Lower leg skin (tissue), 3 donors: Measurements from ENCODE around the gene NDUFAF3.

Experiments used
- POLR2A ChIP-seq, 2 donors: fragments of 450-650 bp; IDR thresholded peaks; one replicate each; pipeline ENCODE4 v1.6.1; 2016 to 2017; ENCODE audit warnings: antibody characterized with exemption in 2 of 2, mild to moderate bottlenecking in 1 of 2, moderate library complexity in 1 of 2
- TF ChIP-seq, protein P1 (sequence below), 3 donors: fragments of 450-650 bp; IDR thresholded peaks; one replicate each; pipeline ENCODE4 v1.5.1; 2016; ENCODE audit warnings: antibody characterized with exemption in 3 of 3, mild to moderate bottlenecking in 3 of 3, moderate library complexity in 2 of 3

DNA sequence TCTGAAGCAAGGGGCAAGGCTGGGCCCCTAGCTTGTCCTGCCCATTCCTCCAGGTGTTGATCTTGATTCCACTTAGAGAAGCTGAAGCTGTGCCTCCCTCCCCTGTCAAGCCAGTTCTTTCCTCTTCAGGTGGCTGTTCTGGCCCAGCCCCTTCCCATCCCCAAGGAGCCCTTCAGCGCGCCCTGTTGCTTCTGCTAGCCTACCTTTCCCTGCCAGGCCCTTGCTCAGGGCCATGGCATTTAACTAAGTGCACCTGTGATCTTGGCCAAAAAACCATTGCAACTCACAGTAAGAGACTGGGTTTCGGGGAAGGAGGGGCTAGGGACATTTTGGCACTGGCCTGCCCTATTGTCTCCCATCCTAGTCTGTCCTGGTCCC lies 16.6 kb upstream of the NDUFAF3 start:
- TF ChIP-seq, protein P1, sequence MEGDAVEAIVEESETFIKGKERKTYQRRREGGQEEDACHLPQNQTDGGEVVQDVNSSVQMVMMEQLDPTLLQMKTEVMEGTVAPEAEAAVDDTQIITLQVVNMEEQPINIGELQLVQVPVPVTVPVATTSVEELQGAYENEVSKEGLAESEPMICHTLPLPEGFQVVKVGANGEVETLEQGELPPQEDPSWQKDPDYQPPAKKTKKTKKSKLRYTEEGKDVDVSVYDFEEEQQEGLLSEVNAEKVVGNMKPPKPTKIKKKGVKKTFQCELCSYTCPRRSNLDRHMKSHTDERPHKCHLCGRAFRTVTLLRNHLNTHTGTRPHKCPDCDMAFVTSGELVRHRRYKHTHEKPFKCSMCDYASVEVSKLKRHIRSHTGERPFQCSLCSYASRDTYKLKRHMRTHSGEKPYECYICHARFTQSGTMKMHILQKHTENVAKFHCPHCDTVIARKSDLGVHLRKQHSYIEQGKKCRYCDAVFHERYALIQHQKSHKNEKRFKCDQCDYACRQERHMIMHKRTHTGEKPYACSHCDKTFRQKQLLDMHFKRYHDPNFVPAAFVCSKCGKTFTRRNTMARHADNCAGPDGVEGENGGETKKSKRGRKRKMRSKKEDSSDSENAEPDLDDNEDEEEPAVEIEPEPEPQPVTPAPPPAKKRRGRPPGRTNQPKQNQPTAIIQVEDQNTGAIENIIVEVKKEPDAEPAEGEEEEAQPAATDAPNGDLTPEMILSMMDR (IDR thresholded peaks at IDR 0.05): no peak
- TF ChIP-seq POLR2A (IDR thresholded peaks at IDR 0.05): no peak
